ENCODE results near the gene PDP2. TPM values are rescaled to one million over a fixed set of nuclear protein-coding genes. Genes with fewer than 3 reads are reported as not detected.

PDP2 gene
- total RNA-seq, 1 experiment from 2014 or later = 23.1 TPM

- Histone ChIP-seq H3K9ac (ENCODE audit: extremely low read depth, insufficient read length, low read length) (peak overlapping the region; percentile 66), H2BK120ac (ENCODE audit: low read depth, low read length, poor library complexity, severe bottlenecking) (no peak overlapping the region), H3K27ac (ENCODE audit: insufficient read length, low read depth, low read length) (no peak overlapping the region), H2BK5ac (ENCODE audit: insufficient read length, low read length) (no peak overlapping the region), H4K20me1 (ENCODE audit: control insufficient read depth, insufficient read depth, insufficient read length) (no peaks in the 10 kb centered on the region), H3K23me2 (ENCODE audit: insufficient read length, low read depth, low read length, poor library complexity, severe bottlenecking) (peaks cover 16% of the 10 kb centered on the region), H3T11ph (ENCODE audit: low read length) (no peak overlapping the region), H3K4me1 (ENCODE audit: insufficient read depth, low read length) (no peaks in the 10 kb centered on the region), H3K27me3 (ENCODE audit: insufficient read depth, low read length) (no peaks in the 10 kb centered on the region), H3K23ac (ENCODE audit: insufficient read length, low read depth, low read length) (no peak overlapping the region), H3K4ac (ENCODE audit: low read depth, low read length) (no peak overlapping the region), H3K18ac (ENCODE audit: insufficient read length, low read depth, low read length) (no peak overlapping the region), H4K5ac (ENCODE audit: insufficient read length, low read depth, low read length) (no peak overlapping the region), H3K9me3 (ENCODE audit: control insufficient read depth, low read depth, low read length) (no peaks in the 10 kb centered on the region), H3K14ac (ENCODE audit: insufficient read depth, low read length) (no peak overlapping the region), H2AK5ac (ENCODE audit: insufficient read length, low read length) (no peak overlapping the region), H4K91ac (ENCODE audit: insufficient read length, low read depth, low read length) (no peak overlapping the region), H2BK15ac (ENCODE audit: low read depth, low read length) (no peak overlapping the region), H3K79me1 (ENCODE audit: insufficient read depth, low read depth, low read length, poor library complexity, severe bottlenecking) (no peaks in the 10 kb centered on the region), H4K8ac (replicated peaks; ENCODE audit: insufficient read length, low read depth, low read length) (no peak overlapping the region), H3K4me2 (ENCODE audit: insufficient read depth, insufficient read length, low read length) (peak overlapping the region; percentile 95), H2AFZ (ENCODE audit: low read length) (no peak overlapping the region), H2BK20ac (ENCODE audit: low read depth, low read length, poor library complexity, severe bottlenecking) (no peak overlapping the region), H3K79me2 (ENCODE audit: insufficient read depth, low read length) (no peaks in the 10 kb centered on the region), H3K56ac (ENCODE audit: insufficient read length, low read depth, low read length) (no peak overlapping the region), H2BK12ac (ENCODE audit: insufficient read length, low read depth, low read length) (no peak overlapping the region)
- H3K27ac Mint-ChIP-seq = peak overlapping the region; percentile 18 to 95 (median 79); a peak in 4 of 7 replicates
- H3K27me3 Mint-ChIP-seq (ENCODE audit: low read depth) = no peaks in the 10 kb centered on the region
- H3K4me3 Mint-ChIP-seq = peak overlapping the region; percentile 96 to 97
- TF ChIP-seq CTCF (conservative IDR thresholded peaks at IDR 0.05) = no peak
- WGBS (ENCODE audit: extremely low coverage, insufficient read length, low lambda C conversion rate) = no CpG with 5 or more reads among the region's 12 CpGs
- peaks cover 5 to 20% (median 6%) of the 10 kb centered on the region in 3 experiments for H3K36me3 Mint-ChIP-seq (ENCODE audit: insufficient read depth in 1 of 3, low read depth in 3 of 3)
- peaks cover 13 to 27% of the 10 kb centered on the region in 2 experiments for H3K4me1 Mint-ChIP-seq
- H3K9me3 Mint-ChIP-seq = no peaks in the 10 kb centered on the region
- DNase-seq = no peak
These were observed 53.4 kb downstream of the PDP2 start for GRCh38 chr16:66933776-66934137.
